HS-5 (cell line): ENCODE results near the gene ARID1B.

Source experiments
- DNase-seq: peaks from one replicate; pipeline ENCODE4 v3.0.0-alpha.2; 2012; ENCODE audit warnings: low read depth

Gene ARID1B

DNA sequence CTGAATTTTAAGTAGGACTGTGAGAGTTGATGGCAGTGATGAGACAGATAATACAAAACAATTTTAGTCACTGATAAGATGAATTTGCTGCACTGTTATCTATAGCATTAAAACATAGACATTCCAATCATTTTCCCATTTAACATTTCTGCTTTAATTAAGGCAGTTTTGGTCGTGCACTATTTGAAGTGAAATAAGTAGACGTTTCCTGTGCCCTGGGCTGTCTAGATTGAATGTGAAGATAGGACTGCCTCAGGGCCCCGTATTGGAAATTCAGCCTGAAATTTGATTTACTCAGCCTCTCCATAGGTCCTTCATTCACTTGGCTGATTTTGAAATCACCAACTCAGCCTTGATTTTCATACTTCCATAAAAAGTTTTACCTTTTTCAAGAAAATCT is 48.3 kb downstream of the ARID1B start:
- no peak for DNase-seq

GRCh38 chr6:156826290-156826955 is 49.2 kb downstream of the ARID1B start:
- no peak for DNase-seq

GRCh38 chr6:156827382-156827781 is 50.2 kb downstream of the ARID1B start:
- DNase-seq = no peak

DNA sequence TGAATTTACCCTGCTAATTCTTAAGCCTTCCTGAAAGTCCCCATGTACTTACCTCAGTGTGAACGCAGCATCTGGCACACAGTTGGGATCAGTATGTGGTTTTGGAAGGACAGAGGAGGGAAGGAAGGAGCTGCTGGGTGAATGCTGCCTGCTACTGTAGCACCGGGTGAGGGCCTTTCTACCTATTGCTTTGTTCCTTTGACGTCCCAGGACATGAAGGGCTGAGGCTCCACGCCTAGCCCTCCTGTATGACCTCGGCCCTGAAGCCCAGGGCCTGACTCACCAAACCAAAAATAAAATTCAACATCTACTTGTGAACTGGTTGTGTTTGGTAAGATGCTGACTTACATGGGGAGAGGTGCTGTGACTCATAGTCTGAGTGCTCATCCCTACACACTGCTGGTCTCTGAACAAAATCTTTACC is 51.1 kb downstream of the ARID1B start:
- DNase-seq = peak; percentile 79

DNA sequence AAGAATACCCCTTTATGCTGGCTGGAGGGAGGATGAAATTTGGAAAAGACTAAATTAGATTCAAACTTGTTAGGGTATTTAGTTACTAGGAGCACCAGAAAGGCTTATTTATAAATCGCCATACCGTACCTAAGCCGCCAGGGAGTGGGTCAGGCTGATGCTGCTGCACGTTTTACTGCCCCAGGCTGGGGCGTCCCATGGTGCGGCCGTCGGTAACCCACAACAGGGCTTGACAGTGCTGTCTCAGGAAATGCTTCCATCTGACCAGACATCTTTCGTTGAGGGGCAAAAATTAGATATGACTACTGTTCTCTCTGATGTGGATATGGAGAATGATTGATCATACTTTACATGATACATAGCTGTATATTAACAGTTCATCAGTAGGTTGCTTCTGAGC is 52.9 kb downstream of the ARID1B start:
- no peak for DNase-seq

DNA sequence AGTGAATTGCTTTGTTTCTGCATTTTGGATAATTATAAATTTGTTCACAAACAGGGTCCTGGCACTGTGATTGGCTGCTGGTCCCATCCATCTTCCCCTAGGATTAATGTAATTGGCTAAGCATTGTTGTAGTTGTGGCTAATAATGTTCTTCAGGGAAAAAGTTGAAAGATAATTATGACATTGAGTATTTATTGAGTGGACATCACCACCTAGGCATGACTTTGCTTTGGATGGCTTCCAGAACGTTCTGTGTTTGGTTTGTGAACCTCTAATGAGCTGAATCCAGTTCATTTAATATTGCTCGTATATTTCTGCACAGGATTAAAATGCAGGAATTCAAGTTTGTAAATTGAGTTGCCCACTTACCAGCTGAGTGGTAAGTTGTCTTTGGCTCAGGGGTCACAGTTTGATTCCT is 55.1 kb downstream of the ARID1B start:
- DNase-seq = no peak

GRCh38 chr6:156832669-156833068 is 55.5 kb downstream of the ARID1B start:
- no peak for DNase-seq

DNA sequence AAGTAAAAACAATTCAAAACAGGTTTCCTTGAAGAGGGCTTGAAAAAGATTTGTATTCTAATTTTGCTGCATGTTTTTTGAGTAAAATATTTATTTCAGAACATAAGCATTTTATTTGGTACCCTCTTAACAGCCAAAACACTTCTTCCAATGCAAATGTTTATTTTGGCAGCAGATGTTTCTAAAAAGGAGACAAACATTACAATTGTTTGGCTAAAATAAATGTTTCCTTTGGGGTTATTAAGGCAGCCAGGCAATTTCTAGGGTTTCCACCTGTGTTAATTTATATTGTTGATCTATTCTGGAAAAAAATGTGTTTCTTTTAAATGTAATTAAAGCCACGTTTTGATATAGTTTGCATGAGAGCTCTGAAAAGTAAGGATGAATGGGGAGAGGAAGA is 56.6 kb downstream of the ARID1B start:
- no peak for DNase-seq

GRCh38 chr6:156839129-156839528 is 62.0 kb downstream of the ARID1B start:
- no peak for DNase-seq

DNA sequence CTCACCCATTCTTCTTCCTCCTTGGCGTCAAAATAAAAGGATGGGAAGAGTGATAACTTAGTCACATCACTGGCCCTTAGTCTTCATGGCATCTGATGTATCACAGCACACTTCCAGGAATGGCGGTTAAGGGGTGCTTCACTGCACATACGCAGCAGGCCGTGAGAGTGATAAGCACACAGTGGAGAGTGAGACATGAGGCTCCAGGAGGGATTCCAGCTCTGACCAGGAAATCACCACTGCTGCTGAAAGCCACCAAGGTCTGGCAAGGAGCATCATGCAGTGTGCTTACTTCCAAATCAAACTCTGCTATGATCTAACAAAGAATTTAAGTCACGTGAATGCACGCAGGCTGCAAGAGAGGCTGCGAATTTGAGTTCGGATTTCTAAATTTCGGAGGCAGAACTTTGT is 62.4 kb downstream of the ARID1B start:
- DNase-seq = no peak

- DNase-seq = no peak
Measured at GRCh38 chr6:156840136-156840535, 63.0 kb downstream of the ARID1B start.

DNA sequence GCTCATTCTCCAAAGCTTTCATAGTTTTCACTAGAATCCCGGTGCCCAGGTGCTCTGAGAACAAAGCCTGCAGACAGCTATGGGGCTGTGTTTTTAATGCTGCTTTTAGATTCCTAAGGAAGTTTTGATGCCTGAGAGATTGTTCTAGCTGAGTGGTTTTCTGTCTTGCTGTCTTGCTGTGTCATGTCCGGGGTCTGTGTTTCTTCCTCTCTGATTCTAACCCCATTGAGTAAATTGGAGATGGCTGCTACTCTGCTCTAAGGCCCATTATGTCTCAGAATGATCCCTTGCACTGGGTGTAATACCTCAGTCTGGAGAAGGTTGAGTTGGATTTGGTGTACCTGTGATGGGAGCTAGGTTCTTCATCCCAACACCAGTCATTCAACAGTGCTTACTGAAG is 63.4 kb downstream of the ARID1B start:
- no peak for DNase-seq

GRCh38 chr6:156841508-156841907 is 64.3 kb downstream of the ARID1B start:
- DNase-seq = no peak

GRCh38 chr6:156842598-156843250 is 65.5 kb downstream of the ARID1B start:
- DNase-seq = no peak

DNA sequence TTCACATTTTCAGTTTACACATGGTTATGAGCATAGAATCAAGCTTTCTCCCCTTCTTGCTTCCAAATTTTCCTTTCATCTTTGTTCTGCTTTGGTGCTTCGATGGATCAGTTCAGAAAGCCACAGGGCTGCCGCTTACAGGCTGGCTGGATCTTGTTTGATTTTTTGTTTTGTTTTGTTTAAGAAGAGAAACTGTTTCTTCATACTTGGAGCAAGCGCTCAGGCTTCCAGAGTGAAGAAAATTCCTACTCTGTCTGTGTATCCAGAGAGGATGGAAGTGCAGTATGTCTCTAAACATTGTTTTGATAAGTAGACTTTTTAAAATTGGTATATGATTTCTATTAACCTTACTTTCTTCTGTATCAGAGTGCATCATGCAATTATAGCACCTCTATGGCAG is 66.9 kb downstream of the ARID1B start:
- no peak for DNase-seq

GRCh38 chr6:156845454-156846155 is 68.4 kb downstream of the ARID1B start:
- DNase-seq = no peak

- no peak for DNase-seq
Measured at GRCh38 chr6:156846845-156847599, 69.8 kb downstream of the ARID1B start.

DNA sequence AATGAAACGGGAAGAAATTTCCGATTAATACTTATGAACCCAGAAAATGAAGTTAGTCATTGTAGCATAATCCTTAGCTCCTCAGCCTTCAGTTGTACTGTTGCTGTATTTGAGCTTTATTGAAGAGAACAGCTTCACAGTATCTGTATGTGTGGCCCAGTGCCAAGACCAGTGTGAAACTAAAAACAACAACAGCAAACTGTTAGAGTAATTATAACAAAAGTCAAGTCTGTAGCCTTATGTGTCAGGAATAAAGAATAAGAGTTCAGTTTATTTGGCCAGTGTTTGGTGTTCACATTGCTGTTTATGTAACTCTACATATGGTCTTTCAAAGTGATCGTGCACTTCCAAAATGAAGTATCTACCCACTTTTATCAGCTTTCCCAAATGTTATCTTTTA is 70.9 kb downstream of the ARID1B start:
- no peak for DNase-seq

- DNase-seq = no peak
Measured at GRCh38 chr6:156848533-156848932, 71.4 kb downstream of the ARID1B start.

- no peak for DNase-seq
Measured at GRCh38 chr6:156849806-156850205, 72.6 kb downstream of the ARID1B start.

GRCh38 chr6:156850353-156850752 is 73.2 kb downstream of the ARID1B start:
- DNase-seq = no peak

GRCh38 chr6:156851454-156851921 is 74.3 kb downstream of the ARID1B start:
- no peak for DNase-seq
